ENCODE results near the gene MYPOP.

MYPOP gene

DNA sequence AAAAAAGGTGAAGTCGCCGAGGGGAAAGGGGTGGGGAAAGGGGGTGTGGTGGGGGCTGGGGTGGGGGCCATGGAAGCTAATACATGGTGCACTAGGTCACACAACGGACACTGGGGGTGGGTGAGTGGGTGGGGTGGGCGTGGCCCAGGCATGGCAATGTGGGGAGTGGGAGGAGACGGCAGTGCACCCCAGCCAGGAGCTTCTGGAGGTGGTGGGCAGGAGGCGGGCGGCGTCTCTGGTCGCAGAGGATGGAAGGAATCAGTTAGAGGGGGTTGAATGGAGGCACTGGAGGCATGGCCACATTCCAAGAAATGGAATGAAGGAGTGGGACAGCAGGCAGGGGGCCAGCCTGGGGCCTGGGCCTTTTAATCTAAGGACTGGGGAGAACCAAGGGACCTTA, 31.3 kb upstream of the MYPOP start:
- TF ChIP-seq CTCF (IDR thresholded peaks at IDR 0.05), result no peak

GRCh38 chr19:45931055-45931454, 28.6 kb upstream of the MYPOP start:
- no peak for TF ChIP-seq CTCF (IDR thresholded peaks at IDR 0.05)

- TF ChIP-seq CTCF (IDR thresholded peaks at IDR 0.05), result no peak
Measured at GRCh38 chr19:45929247-45929646, 26.8 kb upstream of the MYPOP start.

DNA sequence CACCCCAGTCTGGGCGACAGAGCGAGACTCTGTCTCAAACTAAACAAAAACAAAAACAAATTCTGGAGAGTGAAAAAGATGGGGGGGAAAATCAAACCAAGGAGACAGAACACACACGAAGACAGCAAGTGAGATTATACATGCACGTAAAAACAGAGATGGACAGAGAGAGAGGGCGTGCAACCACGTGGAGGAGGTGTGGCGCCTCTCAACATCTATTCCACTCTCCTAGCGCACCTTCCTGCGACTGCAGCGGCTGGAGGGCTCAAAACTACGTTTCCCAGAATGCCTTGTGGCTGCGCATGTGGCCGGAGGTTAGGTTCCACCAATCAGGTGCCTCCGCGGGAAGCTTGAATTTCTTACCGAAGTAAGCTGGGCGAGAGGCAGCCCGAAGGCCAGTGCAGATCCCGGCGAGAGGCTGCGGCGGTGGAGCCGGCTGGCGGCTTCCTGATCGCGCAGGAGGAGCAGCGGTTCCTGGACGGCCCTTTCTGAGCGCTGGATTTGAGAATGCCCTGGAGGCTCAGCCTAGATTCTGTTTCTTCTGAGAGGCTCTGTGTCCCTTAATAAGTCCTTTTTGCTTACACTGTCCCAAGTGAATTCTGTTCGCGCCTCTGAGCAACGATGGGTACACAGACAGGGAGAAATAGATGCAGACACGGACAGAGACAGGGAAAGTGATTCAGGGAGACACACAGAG, 25.3 kb upstream of the MYPOP start:
- no peak for TF ChIP-seq CTCF (IDR thresholded peaks at IDR 0.05)

GRCh38 chr19:45924891-45925447, 22.6 kb upstream of the MYPOP start:
- TF ChIP-seq CTCF (IDR thresholded peaks at IDR 0.05), result no peak

DNA sequence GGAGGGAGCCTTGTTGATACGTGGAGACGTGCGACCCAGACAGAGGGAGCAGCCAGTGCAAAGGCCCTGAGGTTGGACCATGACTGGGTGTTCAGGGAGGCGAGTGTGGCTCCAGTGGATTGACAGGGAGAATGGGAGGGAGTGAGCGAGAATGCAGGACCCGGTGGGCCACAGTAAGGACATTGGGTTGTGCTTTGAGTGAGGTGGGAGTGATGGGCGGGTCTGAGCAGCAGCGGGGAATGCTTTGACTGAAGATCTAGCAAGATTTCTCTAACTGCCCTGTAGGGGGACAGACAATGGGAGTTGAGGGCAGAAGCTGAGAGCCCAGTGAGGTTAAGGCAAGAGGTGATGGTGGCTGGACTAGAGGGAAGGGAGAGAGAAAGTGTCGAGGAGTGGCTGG, 19.9 kb upstream of the MYPOP start:
- no peak for TF ChIP-seq CTCF (IDR thresholded peaks at IDR 0.05)

DNA sequence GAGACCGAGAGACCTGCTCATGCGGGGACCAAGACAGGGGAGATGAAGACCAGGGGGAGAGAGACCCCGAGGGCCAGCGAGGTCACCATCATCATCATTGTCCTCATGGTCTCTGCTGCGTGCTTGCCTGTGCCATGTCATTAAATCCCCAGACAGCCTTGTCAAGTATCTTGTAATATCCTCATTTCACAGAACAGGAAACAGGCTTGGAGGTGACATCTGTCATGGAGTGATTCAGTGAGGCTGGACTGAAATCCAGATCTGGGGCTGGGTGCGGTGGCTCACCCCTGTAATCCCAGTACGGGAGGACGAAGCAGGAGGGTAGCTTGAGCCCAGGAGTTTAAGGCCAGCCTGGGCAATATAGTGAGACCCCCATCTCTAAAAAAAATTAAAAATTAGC, 18.0 kb upstream of the MYPOP start:
- TF ChIP-seq CTCF (IDR thresholded peaks at IDR 0.05), result no peak

- TF ChIP-seq CTCF (IDR thresholded peaks at IDR 0.05), result no peak
Measured at GRCh38 chr19:45919678-45920077, 17.3 kb upstream of the MYPOP start.
